GM20000 (cell line): ENCODE data around the gene SHMT2.

Source experiments
- DNase-seq: peaks from one replicate; pipeline ENCODE4 v3.0.0; 2012; ENCODE audit warnings: low spot score
- CTCF ChIP-seq: IDR thresholded peaks from 2 replicates; pipeline ENCODE4 v1.5.1; 2012; ENCODE audit warnings: mild to moderate bottlenecking, control low read depth; ENCODE audit errors: extremely low read depth, missing control alignments

Gene SHMT2

GRCh38 chr12:57224278-57224972 lies 5.1 kb upstream of the SHMT2 start:
- no peak for TF ChIP-seq CTCF
- no peak for DNase-seq

GRCh38 chr12:57224973-57225679 lies 4.4 kb upstream of the SHMT2 start:
- TF ChIP-seq CTCF: peak; percentile 68
- DNase-seq: peak; percentile 77

GRCh38 chr12:57225680-57226210 lies 3.8 kb upstream of the SHMT2 start:
- DNase-seq: no peak
- no peak for TF ChIP-seq CTCF

- no peak for TF ChIP-seq CTCF
- DNase-seq: no peak
Measured at GRCh38 chr12:57226588-57227314, 2.8 kb upstream of the SHMT2 start.

GRCh38 chr12:57227315-57228115 lies 2.0 kb upstream of the SHMT2 start:
- DNase-seq: no peak
- no peak for TF ChIP-seq CTCF

- DNase-seq: no peak
- TF ChIP-seq CTCF: no peak
Measured at GRCh38 chr12:57229046-57229633, 371 bp upstream of the SHMT2 start.
